Keratinocyte (primary cell): ENCODE results near the gene IRF6. TPM values are rescaled to one million over a fixed set of nuclear protein-coding genes. Genes with fewer than 3 reads are reported as not detected.

ENCODE experiments used
- DNase-seq: peaks from one replicate; pipeline ENCODE4 v3.0.0-alpha.2; 2011; ENCODE audit warnings: low read depth, missing footprints, low spot score
- FAIRE-seq: peaks from 2 replicates; lab custom pipeline; 2011; peaks lifted over from hg19 to GRCh38; lab: Jason Lieb, UNC
- H2AFZ ChIP-seq: 2 replicates; pipeline ENCODE4 v1.6.0; 2012; ENCODE audit warnings: low read length, control low read depth, inconsistent platforms; ENCODE audit not compliant: control insufficient read depth
- H3K27ac ChIP-seq: 2 replicates; pipeline ENCODE4 v1.5.1; 2011; ENCODE audit warnings: low read length; ENCODE audit not compliant: control insufficient read depth, insufficient read depth
- H3K27me3 ChIP-seq: 3 replicates; pipeline ENCODE4 v1.6.0; 2011; ENCODE audit warnings: low read length; ENCODE audit not compliant: control insufficient read depth, insufficient read depth; ENCODE audit errors: extremely low read depth
- H3K36me3 ChIP-seq, 2 experiments: 2 replicates in 1 of 2; 3 replicates in 1 of 2; pipeline ENCODE4 v1.5.1; 2011; ENCODE audit warnings: low read length in 2 of 2, mild to moderate bottlenecking in 1 of 2; ENCODE audit not compliant: control insufficient read depth in 2 of 2, insufficient read depth in 2 of 2; ENCODE audit errors: extremely low read depth in 1 of 2
- H3K4me1 ChIP-seq: 3 replicates; pipeline ENCODE4 v1.5.1; 2011; ENCODE audit warnings: low read length; ENCODE audit not compliant: control insufficient read depth, insufficient read depth; ENCODE audit errors: extremely low read depth
- H3K4me2 ChIP-seq: 3 replicates; pipeline ENCODE4 v1.6.0; 2011; ENCODE audit warnings: low read depth, low read length; ENCODE audit not compliant: control insufficient read depth, insufficient read depth; ENCODE audit errors: extremely low read depth
- H3K4me3 ChIP-seq, 3 experiments: fragments of 200-600 bp in 1 of 3; sonication (generic) in 1 of 3; 2 replicates in 2 of 3; 3 replicates in 1 of 3; pipeline ENCODE4 v1.5.1; 2011 to 2016; ENCODE audit warnings: low read length in 3 of 3, mild to moderate bottlenecking in 3 of 3, control low read depth in 2 of 3, inconsistent platforms in 1 of 3, low read depth in 1 of 3, mixed read lengths in 1 of 3, mixed run types in 1 of 3, moderate library complexity in 1 of 3; ENCODE audit not compliant: control insufficient read depth in 2 of 3, insufficient read depth in 2 of 3; ENCODE audit errors: extremely low read depth in 1 of 3
- H3K79me2 ChIP-seq: 2 replicates; pipeline ENCODE4 v1.6.0; 2012; ENCODE audit warnings: low read length; ENCODE audit not compliant: control insufficient read depth, insufficient read depth
- H3K9ac ChIP-seq: 3 replicates; pipeline ENCODE4 v1.6.0; 2011; ENCODE audit warnings: low read length; ENCODE audit not compliant: control insufficient read depth, insufficient read depth; ENCODE audit errors: extremely low read depth
- H3K9me1 ChIP-seq: 3 replicates; pipeline ENCODE4 v1.6.0; 2011; ENCODE audit warnings: low read length; ENCODE audit not compliant: control insufficient read depth, insufficient read depth; ENCODE audit errors: extremely low read depth
- H3K9me3 ChIP-seq: 2 replicates; pipeline ENCODE4 v1.5.1; 2012; ENCODE audit warnings: low read depth, low read length; ENCODE audit not compliant: control insufficient read depth
- H4K20me1 ChIP-seq: 3 replicates; pipeline ENCODE4 v1.6.0; 2011; ENCODE audit warnings: low read length; ENCODE audit not compliant: control insufficient read depth, insufficient read depth; ENCODE audit errors: extremely low read depth
- EZH2 ChIP-seq: IDR thresholded peaks from one replicate; pipeline ENCODE4 v1.6.1; 2012; ENCODE audit warnings: inconsistent platforms, mild to moderate bottlenecking, low read length, moderate library complexity
- dilution Hi-C: fragments of 300-500 bp; cut with MboI; formaldehyde crosslinking; loops from one replicate; pipeline ENCODE4 v1.7.0; 2020; ENCODE audit warnings: low sequenced_read_pairs; ENCODE audit not compliant: extremely low pct_ligation_motif_present
- polyA plus RNA-seq, 5 experiments: library from polyadenylated mRNA; depleted of rRNA in 3 of 5; stranded (reverse) in 3 of 5; stranded (forward) in 1 of 5; unstranded in 1 of 5; fragments of >200 nt; gene quantifications; 1 replicate in 1 of 5; 2 replicates in 3 of 5; 3 replicates in 1 of 5; pipeline versions ENCODE4 v1.2.1 to v1.2.3, GENCODE V29; 2011 to 2012; ENCODE audit warnings: missing spikeins in 2 of 5, low read depth in 1 of 5, low replicate concordance in 1 of 5
- TF ChIP-seq, protein P1 (sequence below), 3 experiments: IDR thresholded peaks in 1 of 3; conservative IDR thresholded peaks in 1 of 3; optimal IDR thresholded peaks in 1 of 3; 2 replicates in 2 of 3; 3 replicates in 1 of 3; pipeline versions ENCODE3 to v1.5.1; 2011; ENCODE audit warnings: low read length in 3 of 3, mild to moderate bottlenecking in 3 of 3, moderate library complexity in 2 of 3, control low read depth in 1 of 3, inconsistent platforms in 1 of 3; ENCODE audit not compliant: insufficient read depth in 2 of 3; ENCODE audit errors: extremely low read depth in 1 of 3

Gene IRF6
- polyA plus RNA-seq, 1 donor (not counting 4 experiments of a cell fraction or from before 2014, with no cell fraction given), result 476 TPM

- Histone ChIP-seq H4K20me1 (no peaks in the 10 kb centered on the region), H3K9ac (no peak overlapping the region), H2AFZ (no peak overlapping the region), H3K9me1 (peaks cover 2% of the 10 kb centered on the region), H3K4me2 (no peak overlapping the region), H3K4me1 (peaks cover 20% of the 10 kb centered on the region), H3K4me3 (no peak overlapping the region), H3K79me2 (peaks cover 5% of the 10 kb centered on the region), H3K9me3 (no peaks in the 10 kb centered on the region), H3K27me3 (no peaks in the 10 kb centered on the region), H3K36me3 (peaks cover 27 to 70% of the 10 kb centered on the region in 2 experiments), H3K27ac (no peak overlapping the region)
- dilution Hi-C loops, result loop anchor here (25.0 kb wide), 1 partner anchor 150 kb away; no protein-coding TSS in a partner anchor
- no peak for FAIRE-seq
- no peak for TF ChIP-seq EZH2
- TF ChIP-seq, protein P1, sequence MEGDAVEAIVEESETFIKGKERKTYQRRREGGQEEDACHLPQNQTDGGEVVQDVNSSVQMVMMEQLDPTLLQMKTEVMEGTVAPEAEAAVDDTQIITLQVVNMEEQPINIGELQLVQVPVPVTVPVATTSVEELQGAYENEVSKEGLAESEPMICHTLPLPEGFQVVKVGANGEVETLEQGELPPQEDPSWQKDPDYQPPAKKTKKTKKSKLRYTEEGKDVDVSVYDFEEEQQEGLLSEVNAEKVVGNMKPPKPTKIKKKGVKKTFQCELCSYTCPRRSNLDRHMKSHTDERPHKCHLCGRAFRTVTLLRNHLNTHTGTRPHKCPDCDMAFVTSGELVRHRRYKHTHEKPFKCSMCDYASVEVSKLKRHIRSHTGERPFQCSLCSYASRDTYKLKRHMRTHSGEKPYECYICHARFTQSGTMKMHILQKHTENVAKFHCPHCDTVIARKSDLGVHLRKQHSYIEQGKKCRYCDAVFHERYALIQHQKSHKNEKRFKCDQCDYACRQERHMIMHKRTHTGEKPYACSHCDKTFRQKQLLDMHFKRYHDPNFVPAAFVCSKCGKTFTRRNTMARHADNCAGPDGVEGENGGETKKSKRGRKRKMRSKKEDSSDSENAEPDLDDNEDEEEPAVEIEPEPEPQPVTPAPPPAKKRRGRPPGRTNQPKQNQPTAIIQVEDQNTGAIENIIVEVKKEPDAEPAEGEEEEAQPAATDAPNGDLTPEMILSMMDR (optimal IDR thresholded peaks at IDR 0.05 in 1 of 3, IDR thresholded peaks at IDR 0.05 in 1 of 3, conservative IDR thresholded peaks at IDR 0.05 in 1 of 3; ENCODE audit: extremely low read depth in 1 of 3, insufficient read depth in 2 of 3, low read length in 3 of 3), result no peak
- DNase-seq, result no peak
Observed at GRCh38 chr1:209837671-209838070, 31.7 kb upstream of the IRF6 start.

DNA sequence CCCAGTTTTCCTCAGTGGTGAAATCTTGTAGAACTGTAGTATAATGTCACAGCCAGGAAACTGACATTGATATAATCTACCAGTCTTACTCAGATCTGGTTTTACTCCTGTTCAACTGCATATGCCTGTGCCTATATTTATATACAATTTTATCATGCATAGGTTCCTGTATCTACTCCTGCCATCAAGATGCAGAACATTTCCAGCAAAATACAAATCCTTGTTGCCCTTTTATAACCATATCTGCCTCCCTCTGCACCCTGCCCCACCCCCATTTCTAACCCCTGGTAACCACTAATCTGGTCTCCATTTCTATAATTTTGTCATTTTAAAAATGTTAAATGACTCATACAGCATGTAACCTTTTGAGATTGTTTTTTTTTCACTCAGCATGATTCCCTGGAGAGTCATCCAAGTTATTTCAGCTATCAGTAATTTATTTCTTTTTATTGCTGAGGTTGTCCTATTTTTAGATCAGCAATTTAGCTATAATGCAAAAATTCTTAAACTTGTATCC lies 29.9 kb upstream of the IRF6 start:
- Histone ChIP-seq H3K9me3 (no peaks in the 10 kb centered on the region), H3K9ac (no peak overlapping the region), H3K4me2 (no peak overlapping the region), H3K36me3 (peaks cover 23 to 64% of the 10 kb centered on the region in 2 experiments), H4K20me1 (no peaks in the 10 kb centered on the region), H2AFZ (no peak overlapping the region), H3K79me2 (peaks cover 6% of the 10 kb centered on the region), H3K4me3 (no peak overlapping the region), H3K4me1 (peaks cover 20% of the 10 kb centered on the region), H3K9me1 (no peaks in the 10 kb centered on the region), H3K27ac (no peak overlapping the region), H3K27me3 (no peaks in the 10 kb centered on the region)
- no peak for FAIRE-seq
- TF ChIP-seq, protein P1 (optimal IDR thresholded peaks at IDR 0.05 in 1 of 3, IDR thresholded peaks at IDR 0.05 in 1 of 3, conservative IDR thresholded peaks at IDR 0.05 in 1 of 3; ENCODE audit: extremely low read depth in 1 of 3, insufficient read depth in 2 of 3, low read length in 3 of 3), result no peak
- no peak for TF ChIP-seq EZH2
- dilution Hi-C loops, result loop anchor here (25.0 kb wide), 1 partner anchor 151 kb away; no protein-coding TSS in a partner anchor
- DNase-seq, result no peak
